Mucosa of rectum (tissue), 2 donors: ENCODE results near the gene PPP1R3G.
"Not testable (repeated sequence)": the region's sequence is repeated elsewhere in the genome, so short reads cannot be mapped to it uniquely, and the experiment has no call there.

Source experiments
- H3K27ac ChIP-seq, 2 donors: one replicate each; pipeline ENCODE4 v1.7.0; 2013; ENCODE audit warnings: inconsistent platforms in 2 of 2, low read depth in 2 of 2, low read length in 2 of 2
- H3K27me3 ChIP-seq, 2 donors: one replicate each; pipeline ENCODE4 v1.7.0; 2013; ENCODE audit warnings: low read length in 2 of 2; ENCODE audit not compliant: control insufficient read depth in 2 of 2, insufficient read depth in 2 of 2
- H3K36me3 ChIP-seq, 2 donors: one replicate each; pipeline ENCODE4 v1.7.0; 2013; ENCODE audit warnings: low read length in 2 of 2; ENCODE audit not compliant: control insufficient read depth in 2 of 2, insufficient read depth in 2 of 2
- H3K4me1 ChIP-seq, 2 donors: one replicate each; pipeline ENCODE4 v1.7.0; 2013; ENCODE audit warnings: low read length in 2 of 2, mild to moderate bottlenecking in 1 of 2; ENCODE audit not compliant: control insufficient read depth in 2 of 2, insufficient read depth in 2 of 2
- H3K4me3 ChIP-seq, 2 donors: one replicate each; pipeline ENCODE4 v1.7.0; 2013; ENCODE audit warnings: low read length in 2 of 2
- H3K9ac ChIP-seq, 2 donors: one replicate each; pipeline ENCODE4 v1.7.0; 2013; ENCODE audit warnings: low read length in 2 of 2, low read depth in 1 of 2, mild to moderate bottlenecking in 1 of 2
- H3K9me3 ChIP-seq, 2 donors: one replicate each; pipeline ENCODE4 v1.7.0; 2013; ENCODE audit warnings: low read length in 2 of 2; ENCODE audit not compliant: control insufficient read depth in 2 of 2
- donor health status: healthy.
- donor health status: Normal muscosa, but diverticular disease.

PPP1R3G gene

DNA sequence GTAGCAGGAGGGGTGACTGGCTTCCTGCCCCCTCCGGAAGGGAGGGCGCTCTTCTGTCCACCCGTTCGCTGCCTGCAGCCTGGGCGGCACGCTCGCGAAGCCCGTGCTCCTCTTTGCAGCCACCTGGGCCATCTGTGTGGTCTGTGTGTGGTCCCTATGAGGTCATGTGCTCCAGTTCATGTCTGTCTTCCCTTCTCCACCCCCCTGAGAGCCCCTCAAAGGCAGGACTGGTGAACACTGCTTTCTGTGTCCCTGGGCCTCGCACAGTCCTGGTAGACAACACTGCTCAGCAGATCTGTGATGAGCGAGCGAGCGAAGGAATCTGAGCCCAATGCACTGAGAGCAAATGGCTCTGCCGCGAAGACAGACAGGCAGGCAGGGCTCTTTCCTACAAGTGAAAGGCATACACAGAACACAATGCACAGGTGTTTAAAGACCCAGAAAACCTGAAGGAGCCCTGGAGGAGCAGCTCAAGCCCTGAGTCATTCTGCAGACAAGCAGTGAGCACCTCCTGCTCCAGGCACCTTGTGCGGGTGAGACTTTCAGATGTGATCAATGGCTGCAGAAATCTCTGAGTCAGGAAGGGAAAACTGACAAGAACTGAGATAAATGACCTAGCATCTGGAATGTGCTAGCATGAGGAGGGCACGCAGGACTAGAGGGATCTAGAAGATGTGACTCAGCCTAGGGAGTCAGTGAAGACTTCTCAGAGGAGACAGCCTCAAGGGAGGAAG is 27.1 kb downstream of the PPP1R3G start:
- no peaks in the 10 kb centered on the region for H3K27me3 ChIP-seq
- H3K4me3 ChIP-seq = no peak overlapping the region
- H3K9me3 ChIP-seq = no peaks in the 10 kb centered on the region
- H3K36me3 ChIP-seq = no peaks in the 10 kb centered on the region
- H3K4me1 ChIP-seq = peaks cover 0 to 3% of the 10 kb centered on the region in 2 donors
- no peak overlapping the region for H3K27ac ChIP-seq
- no peak overlapping the region for H3K9ac ChIP-seq

DNA sequence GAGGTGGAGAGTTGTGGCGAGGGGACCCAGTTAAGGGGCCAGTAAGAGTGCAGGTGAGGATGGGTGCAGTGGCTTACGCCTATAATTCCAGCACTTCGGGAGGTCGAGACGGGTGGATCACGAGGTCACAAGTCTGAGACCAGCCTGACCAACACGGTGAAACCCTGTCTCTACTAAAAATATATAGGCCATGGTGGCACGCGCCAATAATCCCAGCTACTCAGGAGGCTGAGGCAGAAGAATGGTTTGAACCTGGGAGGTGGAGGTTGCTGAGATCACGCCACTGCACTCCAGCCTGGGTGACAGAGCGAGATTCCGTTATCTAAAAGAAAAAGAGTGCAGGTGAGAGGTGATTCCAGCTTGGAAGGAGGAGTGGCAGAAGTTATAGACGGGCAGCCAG is 28.0 kb downstream of the PPP1R3G start:
- Histone ChIP-seq H3K4me1 (peaks cover 0 to 3% of the 10 kb centered on the region in 2 donors), H3K4me3 (no peak overlapping the region), H3K27me3 (no peaks in the 10 kb centered on the region), H3K36me3 (no peaks in the 10 kb centered on the region), H3K9me3 (no peaks in the 10 kb centered on the region), H3K9ac (no peak overlapping the region), H3K27ac (no peak overlapping the region)

DNA sequence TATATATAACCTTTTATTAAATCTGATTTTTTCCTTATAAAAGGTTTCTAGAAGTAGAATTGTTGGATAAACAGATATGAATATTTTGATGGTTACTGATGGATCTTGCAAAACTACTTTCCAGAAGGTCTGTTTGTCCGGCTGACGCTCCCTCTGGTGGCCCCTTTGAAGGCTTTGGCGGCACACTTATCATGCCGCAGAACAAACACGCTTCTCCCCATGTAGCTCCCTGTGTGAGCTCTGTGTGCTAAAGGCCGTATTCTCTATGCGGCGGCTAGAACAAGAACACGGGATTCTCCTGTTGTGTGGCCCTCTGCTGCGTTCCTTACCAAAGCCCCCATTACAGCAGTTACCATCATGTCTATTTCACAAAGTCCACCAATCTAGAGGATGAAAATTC is 30.0 kb downstream of the PPP1R3G start:
- no peaks in the 10 kb centered on the region for H3K36me3 ChIP-seq
- no peak overlapping the region for H3K27ac ChIP-seq
- H3K27me3 ChIP-seq = no peaks in the 10 kb centered on the region
- H3K9me3 ChIP-seq = no peaks in the 10 kb centered on the region
- no peaks in the 10 kb centered on the region for H3K4me1 ChIP-seq
- H3K9ac ChIP-seq = no peak overlapping the region
- H3K4me3 ChIP-seq = no peak overlapping the region

DNA sequence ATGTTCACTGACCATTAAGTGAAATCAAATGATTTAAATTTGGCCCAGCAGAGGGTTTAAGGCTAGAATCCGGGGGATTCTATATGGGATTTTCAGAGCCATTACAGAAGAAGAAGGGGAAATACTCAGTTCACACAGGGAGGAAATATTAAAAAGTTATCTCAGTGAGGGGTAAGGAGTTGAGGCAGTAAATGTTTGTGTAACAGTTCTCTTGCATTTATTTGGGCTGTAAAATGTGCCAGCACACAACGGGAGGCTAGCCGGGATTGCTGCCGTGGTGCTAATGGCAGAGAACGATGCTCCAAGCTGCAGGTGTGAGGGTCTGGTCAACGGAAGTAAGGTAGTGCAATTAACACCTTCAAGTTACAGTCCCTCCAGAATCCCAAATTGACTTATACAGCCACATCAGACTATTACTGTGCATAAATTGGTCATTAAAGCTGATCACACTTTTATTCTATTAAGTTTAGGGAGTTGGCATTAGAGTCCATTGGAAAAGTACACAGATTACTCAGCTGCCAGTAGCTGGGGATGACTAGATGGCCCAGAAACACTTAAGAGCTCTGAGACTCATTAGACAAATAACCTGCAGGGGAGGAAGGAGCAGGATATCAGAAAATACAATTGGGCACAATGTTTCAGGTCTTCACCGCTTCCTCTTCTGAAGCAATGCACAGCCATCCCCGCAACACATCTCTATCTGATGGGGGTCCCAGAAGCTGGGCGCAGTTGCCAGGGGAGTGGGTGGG is 31.3 kb downstream of the PPP1R3G start:
- Histone ChIP-seq H3K4me1 (no peaks in the 10 kb centered on the region), H3K9me3 (no peaks in the 10 kb centered on the region), H3K9ac (no peak overlapping the region), H3K36me3 (no peaks in the 10 kb centered on the region), H3K27me3 (no peaks in the 10 kb centered on the region), H3K4me3 (no peak overlapping the region), H3K27ac (no peak overlapping the region)

DNA sequence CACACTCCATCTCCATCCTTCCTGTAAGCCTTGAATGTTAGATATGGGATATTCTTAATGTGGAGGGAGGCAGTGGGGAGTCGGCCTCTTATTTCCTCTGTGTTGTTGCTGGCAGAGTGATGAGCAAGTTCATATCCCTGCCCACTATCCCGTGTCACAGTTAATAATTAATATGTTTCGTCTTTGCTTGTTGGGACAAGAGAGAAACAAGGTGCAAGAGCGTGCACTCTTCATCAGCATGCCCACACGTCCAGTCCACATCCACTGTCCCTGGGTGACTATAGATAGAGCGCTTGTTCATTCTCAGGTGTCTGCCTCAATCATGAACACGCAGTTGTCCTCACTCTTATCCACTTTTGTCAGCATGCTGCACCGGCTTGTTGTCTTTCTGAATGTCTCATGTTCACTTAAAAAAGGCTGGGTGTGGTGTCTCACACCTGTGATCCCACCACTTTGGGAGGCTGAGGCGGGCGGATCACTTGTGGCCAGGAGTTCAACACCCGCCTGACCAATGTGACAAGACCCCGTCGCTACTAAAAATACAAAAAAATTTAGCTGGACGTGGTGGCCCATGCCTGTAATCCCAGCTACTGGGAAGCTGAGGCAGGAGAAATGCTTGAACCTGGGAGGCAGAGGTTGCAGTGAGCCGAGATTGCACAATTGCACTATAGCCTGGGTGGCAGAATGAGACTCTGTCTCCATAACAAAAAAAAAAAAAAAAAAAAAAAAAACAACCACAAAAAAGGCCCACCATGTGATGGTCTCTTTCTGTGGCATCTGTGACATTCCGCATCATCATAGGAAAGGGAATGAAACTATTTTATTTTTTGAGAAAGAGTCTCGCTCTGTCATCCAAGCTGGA is 34.2 kb downstream of the PPP1R3G start:
- no peaks in the 10 kb centered on the region for H3K9me3 ChIP-seq
- no peak overlapping the region for H3K4me3 ChIP-seq
- H3K27me3 ChIP-seq = no peaks in the 10 kb centered on the region
- H3K9ac ChIP-seq = no peak overlapping the region
- H3K4me1 ChIP-seq = no peaks in the 10 kb centered on the region
- no peaks in the 10 kb centered on the region for H3K36me3 ChIP-seq
- no peak overlapping the region for H3K27ac ChIP-seq

DNA sequence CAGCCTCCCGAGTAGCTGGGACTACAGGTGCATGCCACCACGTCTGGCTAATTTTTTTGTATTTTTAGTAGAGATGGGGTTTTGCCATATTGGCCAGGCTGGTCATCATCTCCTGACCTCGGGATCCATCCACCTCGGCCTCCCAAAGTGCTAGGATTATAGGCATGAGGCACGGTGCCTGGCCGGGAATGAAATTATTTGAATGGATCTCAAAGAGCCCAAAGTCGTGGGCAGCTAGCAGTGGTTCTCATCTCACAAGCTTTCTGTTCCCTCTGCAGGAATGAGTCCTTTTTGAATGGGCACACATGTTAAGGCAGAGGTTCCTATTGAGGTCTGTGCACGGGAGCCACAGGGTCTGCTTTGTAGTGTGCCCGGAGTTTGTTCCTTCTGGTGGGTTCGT is 34.9 kb downstream of the PPP1R3G start:
- no peaks in the 10 kb centered on the region for H3K27me3 ChIP-seq
- H3K9me3 ChIP-seq = no peaks in the 10 kb centered on the region
- no peaks in the 10 kb centered on the region for H3K36me3 ChIP-seq
- H3K9ac ChIP-seq = no peak overlapping the region
- no peak overlapping the region for H3K4me3 ChIP-seq
- H3K4me1 ChIP-seq = no peaks in the 10 kb centered on the region
- no peak overlapping the region for H3K27ac ChIP-seq

DNA sequence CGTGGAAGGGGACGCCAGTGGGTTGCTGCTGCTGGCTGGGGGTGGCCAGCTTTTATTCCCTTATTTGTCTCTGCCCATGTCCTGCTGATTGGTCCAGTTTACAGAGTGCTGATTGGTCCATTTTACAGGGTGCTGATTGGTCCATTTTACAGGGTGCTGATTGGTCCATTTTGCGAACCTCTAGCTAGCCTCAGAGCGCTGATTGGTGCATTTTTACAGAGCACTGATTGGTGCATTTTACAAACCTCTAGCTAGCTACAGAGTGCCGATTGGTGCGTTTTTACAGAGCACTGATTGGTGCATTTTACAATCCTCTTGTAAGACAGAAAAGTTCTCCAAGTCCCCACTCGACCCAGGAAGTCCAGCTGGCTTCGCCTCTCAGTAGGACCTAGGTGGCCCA is 35.4 kb downstream of the PPP1R3G start:
- H3K4me1 ChIP-seq, H3K36me3 ChIP-seq, H3K9ac ChIP-seq, H3K27ac ChIP-seq, H3K27me3 ChIP-seq, H3K9me3 ChIP-seq, H3K4me3 ChIP-seq: not testable (repeated sequence)

DNA sequence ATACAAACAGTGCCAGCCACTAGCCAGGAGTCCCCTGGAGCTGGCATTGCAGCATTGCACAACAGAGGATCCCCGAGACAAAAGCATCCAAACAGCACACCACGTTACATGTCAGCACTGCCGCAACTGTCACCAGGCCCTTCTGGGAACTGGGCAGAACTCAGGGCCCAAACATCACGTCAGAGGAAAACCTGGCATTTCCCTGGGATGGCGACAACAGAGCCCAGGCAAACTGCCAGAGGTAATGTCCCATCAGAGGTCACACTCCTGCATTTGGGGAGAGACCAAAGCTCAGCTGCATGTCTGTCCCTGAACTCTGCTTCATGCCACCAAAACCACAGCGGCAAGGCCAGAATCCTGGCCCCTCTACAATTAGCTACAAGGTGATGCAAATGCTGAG is 36.3 kb downstream of the PPP1R3G start:
- Histone ChIP-seq H3K4me1 (no peaks in the 10 kb centered on the region), H3K4me3 (no peak overlapping the region), H3K36me3 (no peaks in the 10 kb centered on the region), H3K27me3 (no peaks in the 10 kb centered on the region), H3K9ac (no peak overlapping the region), H3K9me3 (no peaks in the 10 kb centered on the region), H3K27ac (no peak overlapping the region)

DNA sequence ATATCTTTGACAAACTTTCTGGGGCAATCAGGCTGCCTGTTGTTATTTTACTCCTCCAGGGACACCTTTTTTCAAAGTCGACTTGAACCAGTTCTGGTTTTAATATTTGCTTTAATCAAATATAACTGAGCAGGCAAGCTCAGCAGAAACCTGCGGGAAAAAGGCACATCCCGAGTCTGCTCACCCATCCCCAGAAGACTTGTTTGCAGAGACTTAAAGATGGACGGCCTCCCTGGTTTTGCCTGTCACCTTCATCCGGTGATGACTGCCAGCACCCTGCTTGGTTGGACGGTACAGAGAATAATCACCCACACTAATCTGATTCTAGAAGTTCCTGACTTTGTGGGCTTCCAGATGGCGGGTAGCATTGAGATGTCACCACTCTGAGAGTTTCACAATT is 36.8 kb downstream of the PPP1R3G start:
- no peak overlapping the region for H3K9ac ChIP-seq
- no peaks in the 10 kb centered on the region for H3K36me3 ChIP-seq
- H3K27ac ChIP-seq = no peak overlapping the region
- no peaks in the 10 kb centered on the region for H3K4me1 ChIP-seq
- no peaks in the 10 kb centered on the region for H3K9me3 ChIP-seq
- no peak overlapping the region for H3K4me3 ChIP-seq
- no peaks in the 10 kb centered on the region for H3K27me3 ChIP-seq

DNA sequence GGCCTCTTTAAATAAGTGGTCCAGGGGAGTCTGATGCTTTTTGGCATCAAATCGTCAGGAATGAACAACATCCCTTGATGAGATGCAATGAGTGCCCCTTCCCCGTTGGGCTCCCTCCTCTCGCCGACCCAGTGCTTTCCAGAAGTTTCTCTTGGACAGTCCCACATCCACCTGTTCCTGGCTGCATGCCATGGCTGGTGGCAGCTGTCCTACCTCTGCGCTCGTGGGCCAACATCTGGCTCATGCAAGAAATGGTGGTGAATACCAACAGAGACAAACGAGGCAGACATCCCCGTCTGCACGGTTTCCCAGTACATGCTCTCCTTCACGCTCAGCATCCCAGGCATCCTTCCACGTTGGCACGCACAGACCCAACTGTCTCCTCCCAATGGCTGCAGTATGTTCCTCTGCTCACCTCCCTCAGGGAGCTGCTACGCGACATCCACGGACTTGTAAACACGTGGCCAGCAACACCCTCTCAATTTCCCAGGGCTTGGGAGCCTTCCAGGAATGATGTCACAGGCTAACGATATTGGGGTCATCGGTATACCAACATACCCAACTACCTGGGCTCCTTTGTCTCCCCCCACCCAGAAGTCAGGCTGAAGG is 37.5 kb downstream of the PPP1R3G start:
- Histone ChIP-seq H3K36me3 (no peaks in the 10 kb centered on the region), H3K4me1 (no peaks in the 10 kb centered on the region), H3K9me3 (no peaks in the 10 kb centered on the region), H3K4me3 (no peak overlapping the region), H3K27ac (no peak overlapping the region), H3K9ac (no peak overlapping the region), H3K27me3 (no peaks in the 10 kb centered on the region)
